ENCODE measurements around the gene FYCO1.

The FYCO1 gene

GRCh38 chr3:45892161-45892560 is 103.5 kb downstream of the FYCO1 start:
- no peak for ATAC-seq
- H3K4me1 Mint-ChIP-seq, result peaks cover 56% of the 10 kb centered on the region
- no peak overlapping the region for H3K27ac Mint-ChIP-seq
- no peaks in the 10 kb centered on the region for H3K9me3 Mint-ChIP-seq
- peaks cover 17% of the 10 kb centered on the region for H3K27me3 Mint-ChIP-seq
- H3K36me3 Mint-ChIP-seq, result no peaks in the 10 kb centered on the region
- H3K4me3 Mint-ChIP-seq, result no peak overlapping the region

GRCh38 chr3:45890405-45890804 is 105.2 kb downstream of the FYCO1 start:
- H3K27me3 Mint-ChIP-seq, result peaks cover 17% of the 10 kb centered on the region
- no peaks in the 10 kb centered on the region for H3K36me3 Mint-ChIP-seq
- no peak overlapping the region for H3K27ac Mint-ChIP-seq
- H3K4me3 Mint-ChIP-seq, result no peak overlapping the region
- no peaks in the 10 kb centered on the region for H3K9me3 Mint-ChIP-seq
- no peak for ATAC-seq
- peaks cover 56% of the 10 kb centered on the region for H3K4me1 Mint-ChIP-seq

- Mint-ChIP-seq H3K27me3 (peaks cover 22% of the 10 kb centered on the region), H3K9me3 (no peaks in the 10 kb centered on the region), H3K4me3 (no peak overlapping the region), H3K27ac (no peak overlapping the region), H3K36me3 (no peaks in the 10 kb centered on the region), H3K4me1 (peaks cover 58% of the 10 kb centered on the region)
- peak; percentile 61 for ATAC-seq
Measured at GRCh38 chr3:45889337-45889736, 106.3 kb downstream of the FYCO1 start.

- H3K27me3 Mint-ChIP-seq, result peaks cover 27% of the 10 kb centered on the region
- no peak for ATAC-seq
- no peaks in the 10 kb centered on the region for H3K36me3 Mint-ChIP-seq
- H3K9me3 Mint-ChIP-seq, result no peaks in the 10 kb centered on the region
- H3K27ac Mint-ChIP-seq, result no peak overlapping the region
- H3K4me3 Mint-ChIP-seq, result no peak overlapping the region
- H3K4me1 Mint-ChIP-seq, result peaks cover 46% of the 10 kb centered on the region
Measured at GRCh38 chr3:45887759-45888511, 107.7 kb downstream of the FYCO1 start.

GRCh38 chr3:45887285-45887684 is 108.3 kb downstream of the FYCO1 start:
- Mint-ChIP-seq H3K27ac (no peak overlapping the region), H3K4me3 (no peak overlapping the region), H3K9me3 (no peaks in the 10 kb centered on the region), H3K4me1 (peaks cover 39% of the 10 kb centered on the region), H3K27me3 (peaks cover 27% of the 10 kb centered on the region), H3K36me3 (no peaks in the 10 kb centered on the region)
- ATAC-seq, result no peak

- Mint-ChIP-seq H3K36me3 (no peaks in the 10 kb centered on the region), H3K27me3 (peaks cover 19% of the 10 kb centered on the region), H3K27ac (no peak within 1 kb of the TSS), H3K9me3 (no peaks in the 10 kb centered on the region), H3K4me1 (peaks cover 36% of the 10 kb centered on the region), H3K4me3 (no peak within 1 kb of the TSS)
- ATAC-seq, result no peak
Measured at GRCh38 chr3:45885979-45886705, 109.5 kb downstream of the FYCO1 start, which contains the start of gene CCR9. Gene CCR9, plus strand, starts transcription at chr3:45886543. Its CDS starts 8,391 bp downstream, at chr3:45894934.

GRCh38 chr3:45884368-45885201 is 111.0 kb downstream of the FYCO1 start:
- no peaks in the 10 kb centered on the region for H3K36me3 Mint-ChIP-seq
- H3K4me1 Mint-ChIP-seq, result peaks cover 28% of the 10 kb centered on the region
- peaks cover 10% of the 10 kb centered on the region for H3K27me3 Mint-ChIP-seq

GRCh38 chr3:45881078-45882022 is 114.3 kb downstream of the FYCO1 start:
- Mint-ChIP-seq H3K27me3 (peaks cover 10% of the 10 kb centered on the region), H3K4me1 (peaks cover 17% of the 10 kb centered on the region), H3K4me3 (no peak overlapping the region), H3K27ac (no peak overlapping the region), H3K36me3 (no peaks in the 10 kb centered on the region), H3K9me3 (no peaks in the 10 kb centered on the region)
- ATAC-seq, result peak; percentile 4

More at GRCh38 chr3:45884368-45885201, 111.0 kb downstream of the FYCO1 start:
- Mint-ChIP-seq H3K9me3 (no peaks in the 10 kb centered on the region), H3K4me3 (no peak overlapping the region), H3K27ac (no peak overlapping the region)
- peak; percentile 73 for ATAC-seq

- Mint-ChIP-seq H3K9me3 (no peaks in the 10 kb centered on the region), H3K4me3 (no peak overlapping the region), H3K27ac (no peak overlapping the region), H3K4me1 (peaks cover 17% of the 10 kb centered on the region), H3K27me3 (peaks cover 10% of the 10 kb centered on the region), H3K36me3 (no peaks in the 10 kb centered on the region)
- no peak for ATAC-seq
Measured at GRCh38 chr3:45880725-45881077, 114.9 kb downstream of the FYCO1 start.

- H3K27me3 Mint-ChIP-seq, result no peaks in the 10 kb centered on the region
- H3K4me3 Mint-ChIP-seq, result no peak overlapping the region
- no peaks in the 10 kb centered on the region for H3K36me3 Mint-ChIP-seq
- no peak for ATAC-seq
- peaks cover 7% of the 10 kb centered on the region for H3K4me1 Mint-ChIP-seq
- no peak overlapping the region for H3K27ac Mint-ChIP-seq
- peaks cover 7% of the 10 kb centered on the region for H3K9me3 Mint-ChIP-seq
Measured at GRCh38 chr3:45878124-45878523, 117.5 kb downstream of the FYCO1 start.

- Mint-ChIP-seq H3K36me3 (no peaks in the 10 kb centered on the region), H3K4me3 (no peak overlapping the region), H3K27ac (no peak overlapping the region), H3K9me3 (peaks cover 7% of the 10 kb centered on the region), H3K27me3 (no peaks in the 10 kb centered on the region), H3K4me1 (peaks cover 18% of the 10 kb centered on the region)
- ATAC-seq, result no peak
Measured at GRCh38 chr3:45874677-45875346, 120.8 kb downstream of the FYCO1 start.

- Mint-ChIP-seq H3K27ac (no peak overlapping the region), H3K27me3 (no peaks in the 10 kb centered on the region), H3K36me3 (no peaks in the 10 kb centered on the region), H3K9me3 (peaks cover 7% of the 10 kb centered on the region), H3K4me3 (no peak overlapping the region), H3K4me1 (peaks cover 23% of the 10 kb centered on the region)
- no peak for ATAC-seq
Measured at GRCh38 chr3:45873638-45874037, 122.0 kb downstream of the FYCO1 start.

- no peaks in the 10 kb centered on the region for H3K36me3 Mint-ChIP-seq
- peak overlapping the region; percentile 51 for H3K27ac Mint-ChIP-seq
- no peak overlapping the region for H3K4me3 Mint-ChIP-seq
- H3K27me3 Mint-ChIP-seq, result no peaks in the 10 kb centered on the region
- H3K9me3 Mint-ChIP-seq, result peaks cover 7% of the 10 kb centered on the region
- no peak for ATAC-seq
- H3K4me1 Mint-ChIP-seq, result peaks cover 23% of the 10 kb centered on the region
Measured at GRCh38 chr3:45873036-45873435, 122.6 kb downstream of the FYCO1 start.

GRCh38 chr3:45872569-45872968 is 123.1 kb downstream of the FYCO1 start:
- H3K36me3 Mint-ChIP-seq, result no peaks in the 10 kb centered on the region
- peak overlapping the region; percentile 51 for H3K27ac Mint-ChIP-seq
- peak; percentile 72 for ATAC-seq
- peaks cover 23% of the 10 kb centered on the region for H3K4me1 Mint-ChIP-seq
- H3K4me3 Mint-ChIP-seq, result no peak overlapping the region
- H3K27me3 Mint-ChIP-seq, result no peaks in the 10 kb centered on the region
- H3K9me3 Mint-ChIP-seq, result peaks cover 7% of the 10 kb centered on the region

Data from stimulated activated memory B cell treated with anti-CD40 and anti-IgM and Interleukin-4, amounts not matched to agents 10 μg/mL and 1 μg/mL and 100 μg/mL, for 72 hours (primary cell).